H9 (cell line): ENCODE results near the gene FTO. TPM values are rescaled to one million over a fixed set of nuclear protein-coding genes. Genes with fewer than 3 reads are reported as not detected.
A peak's percentile ranks its signal among the peaks of the same experiment; 100 is the strongest.

Source experiments
- DNase-seq: peaks from one replicate; pipeline ENCODE4 v3.0.0-alpha.2; 2017
- H2AFZ ChIP-seq: one replicate; pipeline ENCODE4 v1.6.1; 2013; ENCODE audit warnings: mild to moderate bottlenecking, low read length, control low read depth, moderate library complexity
- H2AK5ac ChIP-seq: 2 replicates; pipeline ENCODE4 v1.6.1; 2013; ENCODE audit warnings: low read length, control low read depth, mixed read lengths; ENCODE audit not compliant: insufficient read length
- H2BK120ac ChIP-seq: one replicate; pipeline ENCODE4 v1.6.1; 2013; ENCODE audit warnings: low read depth, mild to moderate bottlenecking, low read length, control low read depth, inconsistent platforms; ENCODE audit not compliant: poor library complexity, severe bottlenecking
- H2BK12ac ChIP-seq: 2 replicates; pipeline ENCODE4 v1.6.1; 2013; ENCODE audit warnings: low read length, control low read depth, mixed read lengths, low read depth; ENCODE audit not compliant: insufficient read length
- H2BK15ac ChIP-seq: 2 replicates; pipeline ENCODE4 v1.6.1; 2013; ENCODE audit warnings: low read depth, low read length, control low read depth
- H2BK20ac ChIP-seq: one replicate; pipeline ENCODE4 v1.6.1; 2013; ENCODE audit warnings: low read depth, mild to moderate bottlenecking, low read length, control low read depth, inconsistent platforms; ENCODE audit not compliant: poor library complexity, severe bottlenecking
- H2BK5ac ChIP-seq: 2 replicates; pipeline ENCODE4 v1.6.1; 2013; ENCODE audit warnings: low read length, control low read depth, mixed read lengths; ENCODE audit not compliant: insufficient read length
- H3K14ac ChIP-seq: 2 replicates; pipeline ENCODE4 v1.6.1; 2013; ENCODE audit warnings: low read length, control low read depth; ENCODE audit not compliant: insufficient read depth
- H3K18ac ChIP-seq: 2 replicates; pipeline ENCODE4 v1.6.1; 2013; ENCODE audit warnings: low read depth, mild to moderate bottlenecking, mixed read lengths, low read length, control low read depth; ENCODE audit not compliant: insufficient read length
- H3K23ac ChIP-seq: 2 replicates; pipeline ENCODE4 v1.6.1; 2013; ENCODE audit warnings: low read length, control low read depth, mixed read lengths, low read depth; ENCODE audit not compliant: insufficient read length
- H3K23me2 ChIP-seq: 2 replicates; pipeline ENCODE4 v1.6.1; 2013; ENCODE audit warnings: low read depth, mild to moderate bottlenecking, mixed read lengths, low read length, control low read depth; ENCODE audit not compliant: insufficient read length, poor library complexity, severe bottlenecking
- H3K27ac ChIP-seq: 2 replicates; pipeline ENCODE4 v1.5.1; 2013; ENCODE audit warnings: low read length, control low read depth, mixed read lengths, low read depth; ENCODE audit not compliant: insufficient read length
- H3K27me3 ChIP-seq: 2 replicates; pipeline ENCODE4 v1.6.1; 2013; ENCODE audit warnings: low read length, control low read depth, inconsistent platforms; ENCODE audit not compliant: insufficient read depth
- H3K4ac ChIP-seq: 2 replicates; pipeline ENCODE4 v1.6.1; 2013; ENCODE audit warnings: low read depth, mild to moderate bottlenecking, control low read depth, inconsistent platforms, low read length, moderate library complexity
- H3K4me1 ChIP-seq: 2 replicates; pipeline ENCODE4 v1.6.1; 2013; ENCODE audit warnings: low read length, control low read depth, inconsistent platforms; ENCODE audit not compliant: insufficient read depth
- H3K4me2 ChIP-seq: 2 replicates; pipeline ENCODE4 v1.6.1; 2013; ENCODE audit warnings: low read length, control low read depth, mixed read lengths; ENCODE audit not compliant: insufficient read length, insufficient read depth
- H3K56ac ChIP-seq: 2 replicates; pipeline ENCODE4 v1.6.1; 2013; ENCODE audit warnings: low read depth, mild to moderate bottlenecking, mixed read lengths, low read length, control low read depth; ENCODE audit not compliant: insufficient read length
- H3K79me1 ChIP-seq: 2 replicates; pipeline ENCODE4 v1.6.1; 2013; ENCODE audit warnings: low read depth, mild to moderate bottlenecking, moderate library complexity, low read length, control low read depth, inconsistent platforms; ENCODE audit not compliant: insufficient read depth, poor library complexity, severe bottlenecking
- H3K79me2 ChIP-seq: 2 replicates; pipeline ENCODE4 v1.6.1; 2013; ENCODE audit warnings: low read length, control low read depth, inconsistent platforms; ENCODE audit not compliant: insufficient read depth
- H3K9ac ChIP-seq: 2 replicates; pipeline ENCODE4 v1.6.1; 2013; ENCODE audit warnings: low read length, control low read depth, mixed read lengths; ENCODE audit not compliant: insufficient read length; ENCODE audit errors: extremely low read depth
- H3K9me3 ChIP-seq: one replicate; pipeline ENCODE4 v1.6.1; 2013; ENCODE audit warnings: low read depth, low read length, inconsistent platforms; ENCODE audit not compliant: control insufficient read depth
- H3T11ph ChIP-seq: one replicate; pipeline ENCODE4 v1.6.1; 2013; ENCODE audit warnings: mild to moderate bottlenecking, low read length, control low read depth, inconsistent platforms
- H4K20me1 ChIP-seq: one replicate; pipeline ENCODE4 v1.6.1; 2013; ENCODE audit not compliant: control insufficient read depth, insufficient read length, insufficient read depth
- H4K5ac ChIP-seq: 2 replicates; pipeline ENCODE4 v1.6.1; 2013; ENCODE audit warnings: low read depth, mild to moderate bottlenecking, mixed read lengths, low read length, control low read depth; ENCODE audit not compliant: insufficient read length
- H4K8ac ChIP-seq: replicated peaks from 2 replicates; pipeline ENCODE4 v1.6.1; 2013; ENCODE audit warnings: low read length, control low read depth, mixed read lengths, low read depth; ENCODE audit not compliant: insufficient read length
- H4K91ac ChIP-seq: 2 replicates; pipeline ENCODE4 v1.6.1; 2013; ENCODE audit warnings: low read depth, mild to moderate bottlenecking, moderate library complexity, mixed read lengths, low read length, control low read depth; ENCODE audit not compliant: insufficient read length
- H3K27ac Mint-ChIP-seq, 3 experiments: 2 replicates in 2 of 3; 3 replicates in 1 of 3; pipeline ENCODE4 v1.8.0; 2020 to 2021; ENCODE audit warnings: mixed read lengths in 3 of 3, mild to moderate bottlenecking in 1 of 3, moderate library complexity in 1 of 3
- H3K27me3 Mint-ChIP-seq: 2 replicates; pipeline ENCODE4 v1.8.0; 2021; ENCODE audit warnings: low read depth, mild to moderate bottlenecking, moderate library complexity, mixed read lengths
- H3K36me3 Mint-ChIP-seq, 3 experiments: 2 replicates in 2 of 3; 3 replicates in 1 of 3; pipeline ENCODE4 v1.8.0; 2020 to 2021; ENCODE audit warnings: low read depth in 3 of 3, mixed read lengths in 3 of 3; ENCODE audit not compliant: insufficient read depth in 1 of 3
- H3K4me1 Mint-ChIP-seq, 2 experiments: 2 replicates each; pipeline ENCODE4 v1.8.0; 2020; ENCODE audit warnings: mixed read lengths in 2 of 2
- H3K4me3 Mint-ChIP-seq, 2 experiments: 2 replicates in 1 of 2; 3 replicates in 1 of 2; pipeline ENCODE4 v1.8.0; 2020 to 2021; ENCODE audit warnings: mild to moderate bottlenecking in 2 of 2, mixed read lengths in 2 of 2, moderate library complexity in 1 of 2
- H3K9me3 Mint-ChIP-seq, 2 experiments: 2 replicates in 1 of 2; 3 replicates in 1 of 2; pipeline ENCODE4 v1.8.0; 2020; ENCODE audit warnings: mild to moderate bottlenecking in 2 of 2, mixed read lengths in 2 of 2, moderate library complexity in 1 of 2
- CTCF ChIP-seq: fragments of 200-600 bp; sonication (generic); conservative IDR thresholded peaks from 3 replicates; pipeline ENCODE4 v1.8.0; 2021; ENCODE audit warnings: antibody characterized with exemption, mild to moderate bottlenecking
- WGBS: extraction: QIAGEN DNeasy Blood & Tissue Kit; methylation state at CpG from one replicate; pipeline ENCODE4 v1.1.7; 2013; ENCODE audit warnings: missing lambda C conversion rate, low lambda C conversion rate, mixed read lengths; ENCODE audit not compliant: insufficient read length; ENCODE audit errors: extremely low coverage; 5-methylcytosine and 5-hydroxymethylcytosine counted together
- total RNA-seq: library from RNA; stranded (reverse); gene quantifications from 2 replicates; pipeline ENCODE4 v1.2.1, GENCODE V29; 2021

FTO gene
- total RNA-seq, 1 experiment from 2014 or later: 67.9 TPM

- Mint-ChIP-seq H3K36me3 (no peaks in the 10 kb centered on the region), H3K4me3 (peak overlapping the region in 1 of 2 experiments; percentile 33; a peak in 1 of 5 replicates), H3K27me3 (peaks cover 14% of the 10 kb centered on the region), H3K4me1 (peaks cover 37 to 49% of the 10 kb centered on the region in 2 experiments), H3K9me3 (no peaks in the 10 kb centered on the region), H3K27ac (no peak overlapping the region)
- H4K5ac ChIP-seq: no peak overlapping the region
- no peak overlapping the region for H3K9ac ChIP-seq
- H3T11ph ChIP-seq: no peak overlapping the region
- H4K8ac ChIP-seq: no peak overlapping the region
- H3K4me1 ChIP-seq: no peaks in the 10 kb centered on the region
- no peak overlapping the region for H2BK12ac ChIP-seq
- no peak overlapping the region for H3K18ac ChIP-seq
- no peak overlapping the region for H2BK120ac ChIP-seq
- H3K27ac ChIP-seq: no peak overlapping the region
- no peak overlapping the region for H2BK20ac ChIP-seq
- H3K23me2 ChIP-seq: no peaks in the 10 kb centered on the region
- no peak overlapping the region for H2AFZ ChIP-seq
- H3K14ac ChIP-seq: no peak overlapping the region
- H3K4me2 ChIP-seq: no peak overlapping the region
- no peaks in the 10 kb centered on the region for H3K27me3 ChIP-seq
- H3K79me2 ChIP-seq: no peaks in the 10 kb centered on the region
- DNase-seq: peak; percentile 76
- H3K79me1 ChIP-seq: no peaks in the 10 kb centered on the region
- H3K56ac ChIP-seq: no peak overlapping the region
- H3K23ac ChIP-seq: no peak overlapping the region
- peak; percentile 45 for TF ChIP-seq CTCF
- no peak overlapping the region for H2AK5ac ChIP-seq
- H2BK15ac ChIP-seq: no peak overlapping the region
- no peak overlapping the region for H3K4ac ChIP-seq
- H3K9me3 ChIP-seq: no peaks in the 10 kb centered on the region
- no CpG with 5 or more reads among the region's 19 CpGs for WGBS
- no peaks in the 10 kb centered on the region for H4K20me1 ChIP-seq
- no peak overlapping the region for H2BK5ac ChIP-seq
- H4K91ac ChIP-seq: no peak overlapping the region
These were observed 472.5 kb downstream of the FTO start for GRCh38 chr16:54176376-54176901.
